WTC11 (cell line): ENCODE measurements around the gene EFCAB13. TPM values are rescaled to one million over a fixed set of nuclear protein-coding genes. Genes with fewer than 3 reads are reported as not detected.

Experiments
- ATAC-seq: fragments of 200-7000 bp; cut with Tn5 transposase; 2 replicates; pipeline ENCODE4 v1.10.0; 2021; ENCODE audit warnings: mild to moderate bottlenecking, moderate library complexity
- CTCF ChIA-PET: fragments of 300-600 bp; sonication (Branson Sonifier 250); formaldehyde crosslinking; loops from one replicate; lab custom pipeline; 2021; ENCODE audit warnings: antibody characterized with exemption; lab: Charles Lee
- POLR2A ChIA-PET: fragments of 350-600 bp; sonication (Branson Sonifier 250); formaldehyde crosslinking; loops from one replicate; lab custom pipeline; 2021; ENCODE audit warnings: antibody characterized with exemption; lab: Charles Lee
- DNase-seq: peaks from one replicate; pipeline ENCODE4 v3.0.0; 2021; ENCODE audit warnings: low spot score
- H3K27ac Mint-ChIP-seq: 2 replicates; pipeline ENCODE4 v1.8.0; 2021; ENCODE audit warnings: mixed read lengths
- H3K27me3 Mint-ChIP-seq: 2 replicates; pipeline ENCODE4 v1.8.0; 2021; ENCODE audit warnings: low read depth, mild to moderate bottlenecking, moderate library complexity, mixed read lengths
- H3K36me3 Mint-ChIP-seq: 2 replicates; pipeline ENCODE4 v1.8.0; 2021; ENCODE audit warnings: mixed read lengths
- H3K4me1 Mint-ChIP-seq: 2 replicates; pipeline ENCODE4 v1.8.0; 2022; ENCODE audit warnings: mixed read lengths
- H3K4me3 Mint-ChIP-seq: 2 replicates; pipeline ENCODE4 v1.8.0; 2021; ENCODE audit warnings: mild to moderate bottlenecking, moderate library complexity, mixed read lengths
- H3K9me3 Mint-ChIP-seq: 2 replicates; pipeline ENCODE4 v1.8.0; 2021; ENCODE audit warnings: mixed read lengths
- JAZF1 ChIP-seq: fragments of 250-450 bp; sonication (Bioruptor Pico); IDR thresholded peaks from 2 replicates; pipeline ENCODE4 v1.9.0; 2021; ENCODE audit warnings: moderate library complexity, mild to moderate bottlenecking, inconsistent platforms
- MYBL2 ChIP-seq: sonication (generic); formaldehyde crosslinking; IDR thresholded peaks from 2 replicates; pipeline ENCODE4 v1.8.1; 2023; ENCODE audit warnings: mild to moderate bottlenecking, moderate library complexity, missing genetic modification reagents
- SMAD4 ChIP-seq: sonication (generic); formaldehyde crosslinking; IDR thresholded peaks from 2 replicates; pipeline ENCODE4 v1.8.0; 2022; ENCODE audit warnings: mild to moderate bottlenecking, missing genetic modification reagents
- SP1 ChIP-seq: sonication (generic); formaldehyde crosslinking; conservative IDR thresholded peaks from 2 replicates; pipeline ENCODE4 v1.8.1; 2022; ENCODE audit warnings: missing genetic modification reagents
- ZNF671 ChIP-seq: fragments of 250-450 bp; sonication (Bioruptor Pico); IDR thresholded peaks from 2 replicates; pipeline ENCODE4 v1.8.0; 2021; ENCODE audit warnings: mild to moderate bottlenecking
- total RNA-seq: library from RNA; stranded (reverse); gene quantifications from 3 replicates; pipeline ENCODE4 v1.2.3, GENCODE V29; 2021
- TF ChIP-seq, protein P1 (sequence below): fragments of 250-450 bp; sonication (Bioruptor Pico); IDR thresholded peaks from 2 replicates; pipeline ENCODE4 v1.9.0; 2021; ENCODE audit warnings: mild to moderate bottlenecking
- TF ChIP-seq, protein P2 (sequence below): sonication (generic); formaldehyde crosslinking; conservative IDR thresholded peaks from 2 replicates; pipeline ENCODE4 v1.8.1; 2023; ENCODE audit warnings: mild to moderate bottlenecking, low read depth, missing genetic modification reagents, moderate library complexity
- TF ChIP-seq, protein P3 (sequence below): fragments of 250-450 bp; sonication (Bioruptor Pico); IDR thresholded peaks from 2 replicates; pipeline ENCODE4 v2.1.2; 2022; ENCODE audit warnings: mild to moderate bottlenecking, moderate library complexity
- TF ChIP-seq, protein P4 (sequence below): sonication (generic); formaldehyde crosslinking; IDR thresholded peaks from 2 replicates; pipeline ENCODE4 v1.8.0; 2022; ENCODE audit warnings: mild to moderate bottlenecking, missing genetic modification reagents
- TF ChIP-seq, protein P5 (sequence below): fragments of 200-600 bp; IDR thresholded peaks from 2 replicates; pipeline ENCODE4 v1.8.0; 2022; ENCODE audit warnings: antibody characterized with exemption
- TF ChIP-seq, protein P6 (sequence below): sonication (generic); formaldehyde crosslinking; IDR thresholded peaks from 2 replicates; pipeline ENCODE4 v1.8.1; 2022; ENCODE audit warnings: mild to moderate bottlenecking, moderate library complexity, missing genetic modification reagents
- TF ChIP-seq, protein P7 (sequence below): sonication (generic); formaldehyde crosslinking; IDR thresholded peaks from 2 replicates; pipeline ENCODE4 v1.8.1; 2022; ENCODE audit warnings: mild to moderate bottlenecking, missing genetic modification reagents, moderate library complexity, borderline replicate concordance
- TF ChIP-seq, protein P8 (sequence below): sonication (generic); formaldehyde crosslinking; IDR thresholded peaks from 2 replicates; pipeline ENCODE4 v1.8.1; 2023; ENCODE audit warnings: mild to moderate bottlenecking, missing genetic modification reagents, moderate library complexity

Gene EFCAB13
- total RNA-seq, 1 experiment from 2014 or later: 3.5 TPM

DNA sequence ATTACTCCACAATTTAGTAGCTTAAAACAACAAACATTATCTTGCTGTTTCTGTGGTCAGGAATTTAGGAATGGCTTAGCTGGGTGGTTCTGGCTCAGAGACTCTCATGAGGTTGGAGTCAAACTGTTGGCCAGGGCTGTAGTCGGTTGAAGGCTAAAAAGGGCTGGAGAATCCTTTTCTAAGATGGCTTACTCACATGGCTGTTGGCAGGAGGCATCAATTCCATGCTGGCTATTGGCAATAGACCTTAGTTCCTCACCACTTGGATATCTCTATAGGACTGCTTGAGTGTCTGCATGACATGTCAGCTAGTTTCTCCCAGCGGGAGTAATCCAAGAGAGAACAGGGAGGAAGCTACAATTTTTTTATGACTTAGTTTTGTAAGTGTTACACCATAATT, 6.6 kb upstream of the EFCAB13 start:
- Mint-ChIP-seq H3K27me3 (peaks cover 13% of the 10 kb centered on the region), H3K4me3 (no peak overlapping the region), H3K36me3 (peaks cover 11% of the 10 kb centered on the region), H3K9me3 (peaks cover 15% of the 10 kb centered on the region), H3K4me1 (no peaks in the 10 kb centered on the region), H3K27ac (no peak overlapping the region)
- POLR2A ChIA-PET: no interaction called here
- CTCF ChIA-PET: interaction anchor here (0.6 kb wide), 1 partner anchor 113 kb away, joined by 3 read pairs; no protein-coding TSS in a partner anchor
- no peak for ATAC-seq
- TF ChIP-seq, protein P1, sequence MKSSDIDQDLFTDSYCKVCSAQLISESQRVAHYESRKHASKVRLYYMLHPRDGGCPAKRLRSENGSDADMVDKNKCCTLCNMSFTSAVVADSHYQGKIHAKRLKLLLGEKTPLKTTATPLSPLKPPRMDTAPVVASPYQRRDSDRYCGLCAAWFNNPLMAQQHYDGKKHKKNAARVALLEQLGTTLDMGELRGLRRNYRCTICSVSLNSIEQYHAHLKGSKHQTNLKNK (CRISPR knock-in tag): no peak
- TF ChIP-seq, protein P2, sequence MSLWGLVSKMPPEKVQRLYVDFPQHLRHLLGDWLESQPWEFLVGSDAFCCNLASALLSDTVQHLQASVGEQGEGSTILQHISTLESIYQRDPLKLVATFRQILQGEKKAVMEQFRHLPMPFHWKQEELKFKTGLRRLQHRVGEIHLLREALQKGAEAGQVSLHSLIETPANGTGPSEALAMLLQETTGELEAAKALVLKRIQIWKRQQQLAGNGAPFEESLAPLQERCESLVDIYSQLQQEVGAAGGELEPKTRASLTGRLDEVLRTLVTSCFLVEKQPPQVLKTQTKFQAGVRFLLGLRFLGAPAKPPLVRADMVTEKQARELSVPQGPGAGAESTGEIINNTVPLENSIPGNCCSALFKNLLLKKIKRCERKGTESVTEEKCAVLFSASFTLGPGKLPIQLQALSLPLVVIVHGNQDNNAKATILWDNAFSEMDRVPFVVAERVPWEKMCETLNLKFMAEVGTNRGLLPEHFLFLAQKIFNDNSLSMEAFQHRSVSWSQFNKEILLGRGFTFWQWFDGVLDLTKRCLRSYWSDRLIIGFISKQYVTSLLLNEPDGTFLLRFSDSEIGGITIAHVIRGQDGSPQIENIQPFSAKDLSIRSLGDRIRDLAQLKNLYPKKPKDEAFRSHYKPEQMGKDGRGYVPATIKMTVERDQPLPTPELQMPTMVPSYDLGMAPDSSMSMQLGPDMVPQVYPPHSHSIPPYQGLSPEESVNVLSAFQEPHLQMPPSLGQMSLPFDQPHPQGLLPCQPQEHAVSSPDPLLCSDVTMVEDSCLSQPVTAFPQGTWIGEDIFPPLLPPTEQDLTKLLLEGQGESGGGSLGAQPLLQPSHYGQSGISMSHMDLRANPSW (CRISPR knock-in tag): no peak
- TF ChIP-seq SMAD4 (CRISPR knock-in tag): no peak
- no peak for DNase-seq

DNA sequence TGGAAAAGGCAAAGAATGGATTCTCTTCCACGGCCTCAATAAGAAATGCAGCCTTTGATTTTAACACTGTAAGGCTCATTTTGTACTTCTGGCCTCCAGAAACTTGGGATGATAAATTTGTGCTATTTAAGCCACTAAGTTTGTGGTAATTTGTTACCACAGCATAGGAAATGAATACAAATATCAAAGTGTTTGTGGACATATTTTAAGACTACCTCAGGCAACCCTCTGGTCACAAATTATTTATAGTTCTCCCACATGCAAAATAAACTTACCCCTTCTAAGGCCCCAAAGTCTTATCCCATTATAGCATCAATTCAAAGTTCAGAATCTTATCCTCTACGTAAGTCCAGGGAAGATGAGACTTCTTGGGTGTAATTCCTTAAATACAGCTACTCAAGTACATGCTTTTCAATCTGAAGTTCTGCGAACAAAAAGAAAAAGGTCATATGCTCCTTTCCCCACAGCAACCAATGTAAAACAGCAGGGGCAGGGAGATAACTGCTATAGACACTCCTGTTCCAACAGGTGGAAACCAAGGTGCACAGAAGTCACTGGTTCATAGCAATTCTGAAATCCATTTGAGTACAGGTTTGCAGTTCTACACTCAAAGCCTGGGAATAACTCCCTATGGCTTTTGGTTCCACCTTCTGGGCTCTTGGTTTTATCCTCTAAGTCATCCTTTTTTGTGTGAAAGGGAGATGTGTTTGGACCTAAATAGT, 5.4 kb upstream of the EFCAB13 start:
- no peak for ATAC-seq
- Mint-ChIP-seq H3K36me3 (peaks cover 11% of the 10 kb centered on the region), H3K4me1 (peaks cover 7% of the 10 kb centered on the region), H3K9me3 (peaks cover 15% of the 10 kb centered on the region), H3K27ac (no peak overlapping the region), H3K27me3 (peaks cover 22% of the 10 kb centered on the region), H3K4me3 (no peak overlapping the region)
- CTCF ChIA-PET: no interaction called here
- DNase-seq: no peak
- POLR2A ChIA-PET: no interaction called here
- TF ChIP-seq, protein P3, sequence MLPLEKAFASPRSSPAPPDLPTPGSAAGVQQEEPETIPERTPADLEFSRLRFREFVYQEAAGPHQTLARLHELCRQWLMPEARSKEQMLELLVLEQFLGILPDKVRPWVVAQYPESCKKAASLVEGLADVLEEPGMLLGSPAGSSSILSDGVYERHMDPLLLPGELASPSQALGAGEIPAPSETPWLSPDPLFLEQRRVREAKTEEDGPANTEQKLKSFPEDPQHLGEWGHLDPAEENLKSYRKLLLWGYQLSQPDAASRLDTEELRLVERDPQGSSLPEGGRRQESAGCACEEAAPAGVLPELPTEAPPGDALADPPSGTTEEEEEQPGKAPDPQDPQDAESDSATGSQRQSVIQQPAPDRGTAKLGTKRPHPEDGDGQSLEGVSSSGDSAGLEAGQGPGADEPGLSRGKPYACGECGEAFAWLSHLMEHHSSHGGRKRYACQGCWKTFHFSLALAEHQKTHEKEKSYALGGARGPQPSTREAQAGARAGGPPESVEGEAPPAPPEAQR (CRISPR knock-in tag): no peak
- no peak for TF ChIP-seq SP1
- TF ChIP-seq, protein P4, sequence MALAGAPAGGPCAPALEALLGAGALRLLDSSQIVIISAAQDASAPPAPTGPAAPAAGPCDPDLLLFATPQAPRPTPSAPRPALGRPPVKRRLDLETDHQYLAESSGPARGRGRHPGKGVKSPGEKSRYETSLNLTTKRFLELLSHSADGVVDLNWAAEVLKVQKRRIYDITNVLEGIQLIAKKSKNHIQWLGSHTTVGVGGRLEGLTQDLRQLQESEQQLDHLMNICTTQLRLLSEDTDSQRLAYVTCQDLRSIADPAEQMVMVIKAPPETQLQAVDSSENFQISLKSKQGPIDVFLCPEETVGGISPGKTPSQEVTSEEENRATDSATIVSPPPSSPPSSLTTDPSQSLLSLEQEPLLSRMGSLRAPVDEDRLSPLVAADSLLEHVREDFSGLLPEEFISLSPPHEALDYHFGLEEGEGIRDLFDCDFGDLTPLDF (CRISPR knock-in tag): no peak
- TF ChIP-seq, protein P5, sequence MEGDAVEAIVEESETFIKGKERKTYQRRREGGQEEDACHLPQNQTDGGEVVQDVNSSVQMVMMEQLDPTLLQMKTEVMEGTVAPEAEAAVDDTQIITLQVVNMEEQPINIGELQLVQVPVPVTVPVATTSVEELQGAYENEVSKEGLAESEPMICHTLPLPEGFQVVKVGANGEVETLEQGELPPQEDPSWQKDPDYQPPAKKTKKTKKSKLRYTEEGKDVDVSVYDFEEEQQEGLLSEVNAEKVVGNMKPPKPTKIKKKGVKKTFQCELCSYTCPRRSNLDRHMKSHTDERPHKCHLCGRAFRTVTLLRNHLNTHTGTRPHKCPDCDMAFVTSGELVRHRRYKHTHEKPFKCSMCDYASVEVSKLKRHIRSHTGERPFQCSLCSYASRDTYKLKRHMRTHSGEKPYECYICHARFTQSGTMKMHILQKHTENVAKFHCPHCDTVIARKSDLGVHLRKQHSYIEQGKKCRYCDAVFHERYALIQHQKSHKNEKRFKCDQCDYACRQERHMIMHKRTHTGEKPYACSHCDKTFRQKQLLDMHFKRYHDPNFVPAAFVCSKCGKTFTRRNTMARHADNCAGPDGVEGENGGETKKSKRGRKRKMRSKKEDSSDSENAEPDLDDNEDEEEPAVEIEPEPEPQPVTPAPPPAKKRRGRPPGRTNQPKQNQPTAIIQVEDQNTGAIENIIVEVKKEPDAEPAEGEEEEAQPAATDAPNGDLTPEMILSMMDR: no peak
- TF ChIP-seq, protein P6, sequence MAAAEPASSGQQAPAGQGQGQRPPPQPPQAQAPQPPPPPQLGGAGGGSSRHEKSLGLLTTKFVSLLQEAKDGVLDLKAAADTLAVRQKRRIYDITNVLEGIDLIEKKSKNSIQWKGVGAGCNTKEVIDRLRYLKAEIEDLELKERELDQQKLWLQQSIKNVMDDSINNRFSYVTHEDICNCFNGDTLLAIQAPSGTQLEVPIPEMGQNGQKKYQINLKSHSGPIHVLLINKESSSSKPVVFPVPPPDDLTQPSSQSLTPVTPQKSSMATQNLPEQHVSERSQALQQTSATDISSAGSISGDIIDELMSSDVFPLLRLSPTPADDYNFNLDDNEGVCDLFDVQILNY (CRISPR knock-in tag): no peak
- TF ChIP-seq MYBL2 (CRISPR knock-in tag): no peak
- TF ChIP-seq, protein P7, sequence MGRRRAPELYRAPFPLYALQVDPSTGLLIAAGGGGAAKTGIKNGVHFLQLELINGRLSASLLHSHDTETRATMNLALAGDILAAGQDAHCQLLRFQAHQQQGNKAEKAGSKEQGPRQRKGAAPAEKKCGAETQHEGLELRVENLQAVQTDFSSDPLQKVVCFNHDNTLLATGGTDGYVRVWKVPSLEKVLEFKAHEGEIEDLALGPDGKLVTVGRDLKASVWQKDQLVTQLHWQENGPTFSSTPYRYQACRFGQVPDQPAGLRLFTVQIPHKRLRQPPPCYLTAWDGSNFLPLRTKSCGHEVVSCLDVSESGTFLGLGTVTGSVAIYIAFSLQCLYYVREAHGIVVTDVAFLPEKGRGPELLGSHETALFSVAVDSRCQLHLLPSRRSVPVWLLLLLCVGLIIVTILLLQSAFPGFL (CRISPR knock-in tag): no peak
- TF ChIP-seq, protein P8, sequence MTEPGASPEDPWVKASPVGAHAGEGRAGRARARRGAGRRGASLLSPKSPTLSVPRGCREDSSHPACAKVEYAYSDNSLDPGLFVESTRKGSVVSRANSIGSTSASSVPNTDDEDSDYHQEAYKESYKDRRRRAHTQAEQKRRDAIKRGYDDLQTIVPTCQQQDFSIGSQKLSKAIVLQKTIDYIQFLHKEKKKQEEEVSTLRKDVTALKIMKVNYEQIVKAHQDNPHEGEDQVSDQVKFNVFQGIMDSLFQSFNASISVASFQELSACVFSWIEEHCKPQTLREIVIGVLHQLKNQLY: no peak
- TF ChIP-seq JAZF1 (CRISPR knock-in tag): no peak
- no peak for TF ChIP-seq ZNF671 (CRISPR knock-in tag)
